ENCODE measurements around the gene CLMN.
A peak's percentile ranks its signal among the peaks of the same experiment; 100 is the strongest.
"Not testable (repeated sequence)": the region's sequence is repeated elsewhere in the genome, so short reads cannot be mapped to it uniquely, and the experiment has no call there.

The CLMN gene

DNA sequence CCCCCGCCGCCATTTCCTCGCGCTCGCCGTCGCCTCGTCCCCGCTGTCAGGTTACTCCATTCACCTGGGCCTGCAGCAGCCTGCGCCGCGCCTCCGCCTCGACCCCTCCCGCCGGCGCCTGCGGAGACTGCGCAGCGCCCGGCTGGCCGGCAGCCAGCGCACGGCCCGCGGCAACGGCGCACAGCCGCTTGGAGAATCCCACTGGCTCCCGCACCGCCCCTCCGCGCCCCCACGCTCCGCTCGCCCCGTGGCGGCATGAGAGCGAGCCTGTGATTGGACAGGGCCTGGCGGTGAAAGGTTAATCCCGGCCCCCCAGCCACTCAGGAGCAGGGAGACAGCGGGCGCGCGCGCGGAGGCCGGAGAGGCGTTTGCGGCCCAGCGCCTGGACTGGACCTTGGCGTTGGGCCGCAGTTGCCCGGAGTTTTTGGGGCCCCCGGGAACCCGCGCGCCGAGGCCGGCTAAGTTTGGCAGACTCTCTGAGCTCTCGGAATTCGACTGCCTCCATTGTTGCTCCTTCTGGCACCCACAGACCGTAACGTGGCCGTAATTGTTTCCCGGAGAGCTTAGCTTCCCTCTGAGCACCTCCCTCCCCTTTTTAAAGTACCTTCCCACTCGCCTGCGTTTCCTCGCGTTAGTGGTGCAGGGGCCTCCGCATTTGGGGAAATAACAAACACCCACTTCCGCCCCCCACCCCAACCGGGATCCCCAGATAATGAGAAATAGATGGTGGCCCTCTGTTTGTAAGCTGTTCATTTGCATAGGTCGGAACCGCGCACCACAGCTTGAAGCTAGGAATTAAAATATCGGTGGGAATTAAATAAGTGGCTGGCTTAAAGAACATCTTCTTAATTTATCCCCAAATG is 162.2 kb downstream of the CLMN start, which contains the start of gene DICER1:
TSS of gene DICER1 (minus strand) at position 203 of the 863 bp plus-strand sequence. CDS start 24,071 bp downstream, outside the sequence.
- peak; percentile 79 for DNase-seq (ENCODE audit: low spot score)

DNA sequence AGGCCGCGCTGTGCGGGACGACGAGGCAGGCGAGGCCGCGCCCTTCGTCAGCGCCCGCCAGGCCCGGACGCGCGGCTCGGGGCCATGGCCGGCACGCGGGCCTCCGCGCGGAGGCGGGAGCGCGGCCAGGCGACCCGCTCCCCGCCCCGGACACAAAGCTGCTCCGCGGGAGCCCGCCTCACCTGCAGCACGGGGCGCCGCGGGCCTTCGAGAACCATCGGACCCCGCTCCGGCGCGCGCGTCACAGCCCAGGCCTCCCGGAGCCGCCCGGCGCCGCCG is 162.7 kb downstream of the CLMN start:
- no peak for DNase-seq (ENCODE audit: low spot score)

DNA sequence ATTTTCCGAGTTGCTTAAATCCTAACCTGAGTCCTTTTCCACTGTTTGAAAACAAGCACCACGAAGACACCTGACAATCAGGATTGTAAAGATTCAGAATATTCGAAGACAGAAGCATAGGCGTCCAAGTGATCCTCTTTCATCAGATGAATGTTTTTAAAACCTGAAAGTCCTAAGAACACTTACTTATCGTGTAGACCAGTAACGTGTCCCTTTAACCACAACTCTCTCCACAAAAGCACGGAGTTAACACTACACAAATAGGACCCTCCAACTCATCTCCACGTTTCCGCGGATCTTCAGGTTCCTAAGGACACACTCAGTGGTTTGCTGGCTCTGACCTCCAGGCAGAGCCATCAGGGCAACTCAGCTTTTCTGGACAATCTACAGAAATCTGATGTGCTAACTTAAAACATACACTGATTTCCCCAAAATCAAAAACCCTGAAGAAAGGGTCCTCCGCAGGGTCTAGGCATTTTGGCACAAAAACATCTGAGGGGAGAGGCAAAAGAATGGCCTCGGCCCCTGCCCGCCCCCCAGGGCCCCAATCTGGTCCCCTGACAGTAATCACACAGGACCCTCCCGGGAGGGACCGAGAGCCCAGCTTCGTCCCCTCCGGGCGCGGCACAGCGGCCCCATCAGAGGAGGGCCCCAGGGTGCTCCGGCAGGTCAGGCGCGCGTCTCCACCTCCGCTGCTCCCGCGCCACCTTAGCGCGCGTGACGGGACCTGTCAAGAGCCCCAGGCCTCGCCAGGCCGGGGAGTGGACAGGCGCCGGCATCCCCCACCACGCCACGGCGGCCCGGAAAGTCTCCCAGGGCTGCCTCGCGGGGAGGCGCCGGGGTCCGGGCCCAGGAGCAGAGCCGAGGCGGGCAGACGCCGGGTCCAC is 163.3 kb downstream of the CLMN start:
- DNase-seq (ENCODE audit: low spot score) = peak; percentile 12

DNA sequence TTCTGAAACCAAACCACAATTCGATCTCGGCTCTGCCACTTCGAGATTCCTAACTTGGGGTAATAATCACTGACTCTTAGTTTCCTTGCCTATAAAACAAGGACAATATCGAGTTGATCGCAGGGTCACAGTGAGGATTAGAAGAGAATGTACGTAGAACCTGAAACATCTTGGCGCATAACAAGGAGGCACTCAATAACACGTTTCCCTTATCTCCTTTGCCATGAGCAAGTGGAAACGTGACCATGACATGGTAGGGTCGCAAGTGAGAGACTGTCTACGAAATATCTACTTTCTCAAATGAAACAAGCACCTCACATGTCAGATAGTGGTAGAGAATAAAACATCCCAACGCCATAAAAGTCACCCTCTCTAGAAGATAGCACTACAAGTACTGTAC is 164.7 kb downstream of the CLMN start:
- DNase-seq (ENCODE audit: low spot score) = no peak

DNA sequence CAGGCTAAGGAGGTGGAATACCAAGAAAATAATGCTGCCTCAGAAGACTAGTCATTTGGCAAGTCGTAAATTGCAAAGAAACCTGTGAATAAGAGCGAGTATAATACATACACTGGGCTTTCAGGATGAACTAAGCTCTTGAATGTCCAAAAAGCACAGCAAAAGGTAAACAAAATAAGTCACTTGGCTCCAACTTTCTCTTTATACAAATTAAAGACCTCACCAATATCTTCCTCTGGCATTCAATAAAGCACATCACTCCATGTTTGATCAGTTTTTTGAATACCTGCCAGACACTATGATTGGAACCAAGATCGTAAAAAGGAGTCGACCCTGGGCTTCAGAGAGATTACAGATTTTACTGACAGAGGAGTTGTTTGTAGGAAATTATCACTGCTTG is 165.8 kb downstream of the CLMN start:
- DNase-seq (ENCODE audit: low spot score) = no peak

DNA sequence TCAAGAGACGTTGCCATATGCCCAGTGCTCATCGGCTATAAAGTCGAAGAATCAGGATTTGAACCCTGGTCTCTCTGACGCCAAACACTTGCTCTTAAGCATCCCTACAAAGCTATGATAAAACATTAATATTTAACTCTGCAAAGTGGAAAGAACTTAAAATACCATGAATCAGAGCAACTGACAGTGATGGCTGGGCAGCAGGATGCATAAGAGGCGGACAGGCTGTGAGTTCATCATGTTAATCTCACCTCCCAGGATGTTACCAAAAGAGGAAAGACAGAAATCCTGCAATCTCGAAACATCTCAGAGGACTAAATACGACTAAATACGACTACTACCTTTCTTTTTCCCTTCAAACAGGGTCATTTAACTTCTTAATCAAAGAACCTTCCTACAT is 168.1 kb downstream of the CLMN start:
- no peak for DNase-seq (ENCODE audit: low spot score)

DNA sequence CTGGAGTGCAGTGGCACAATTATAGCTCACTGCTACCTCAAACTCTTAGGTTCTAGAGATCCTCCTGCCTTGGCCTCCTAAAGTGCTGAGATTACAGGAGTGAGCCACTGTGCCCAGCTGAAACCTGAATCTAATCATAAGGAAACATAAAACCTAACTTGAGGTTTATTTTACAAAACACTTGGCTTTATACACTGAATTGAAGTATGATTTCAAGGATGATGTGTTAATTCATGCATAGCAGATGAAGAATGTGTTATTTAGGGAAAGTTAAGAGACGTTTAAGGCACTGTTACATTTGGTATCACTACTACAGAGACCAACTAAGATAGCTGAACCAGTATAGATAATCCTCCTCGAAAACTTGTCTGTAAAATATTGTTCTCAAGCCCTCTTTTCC is 168.8 kb downstream of the CLMN start:
- DNase-seq (ENCODE audit: low spot score) = no peak

DNA sequence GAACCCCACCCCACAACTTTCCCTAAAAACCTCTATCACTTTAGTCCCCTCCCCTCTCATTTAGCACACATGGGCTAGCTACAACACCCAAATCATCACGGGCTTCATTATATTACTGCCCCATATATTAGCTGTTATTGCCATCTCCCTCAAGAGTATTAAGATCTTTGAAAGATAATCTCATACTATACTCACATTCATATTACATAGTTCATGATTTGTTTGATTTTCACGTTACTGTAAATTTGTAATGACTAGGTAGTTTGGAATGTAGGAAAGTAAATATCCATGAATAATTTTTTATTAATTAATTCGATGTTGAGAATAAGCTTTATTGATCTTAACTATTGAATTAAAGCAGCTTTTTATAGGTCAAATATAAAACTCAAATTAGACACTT is 170.3 kb downstream of the CLMN start:
- no peak for DNase-seq (ENCODE audit: low spot score)

DNA sequence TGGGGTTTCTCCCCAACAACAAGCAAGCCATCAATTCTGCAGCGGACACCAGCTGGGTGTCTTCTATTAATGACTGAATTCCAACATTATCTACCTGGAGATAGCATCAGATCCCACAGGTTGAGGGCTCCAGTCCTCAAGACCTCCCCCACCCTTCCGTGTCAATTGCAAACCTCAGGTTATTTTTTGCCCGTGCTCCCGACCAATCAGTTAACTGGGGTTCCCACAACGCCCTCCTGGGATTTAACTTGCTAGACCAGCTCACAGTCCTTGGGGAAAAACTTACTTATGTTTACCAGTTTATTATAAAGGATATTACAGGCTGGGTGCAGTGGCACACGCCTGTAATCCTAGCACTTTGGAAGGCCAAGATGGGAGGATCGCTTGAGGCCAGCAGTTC is 172.1 kb downstream of the CLMN start:
- DNase-seq (ENCODE audit: low spot score) = no peak

DNA sequence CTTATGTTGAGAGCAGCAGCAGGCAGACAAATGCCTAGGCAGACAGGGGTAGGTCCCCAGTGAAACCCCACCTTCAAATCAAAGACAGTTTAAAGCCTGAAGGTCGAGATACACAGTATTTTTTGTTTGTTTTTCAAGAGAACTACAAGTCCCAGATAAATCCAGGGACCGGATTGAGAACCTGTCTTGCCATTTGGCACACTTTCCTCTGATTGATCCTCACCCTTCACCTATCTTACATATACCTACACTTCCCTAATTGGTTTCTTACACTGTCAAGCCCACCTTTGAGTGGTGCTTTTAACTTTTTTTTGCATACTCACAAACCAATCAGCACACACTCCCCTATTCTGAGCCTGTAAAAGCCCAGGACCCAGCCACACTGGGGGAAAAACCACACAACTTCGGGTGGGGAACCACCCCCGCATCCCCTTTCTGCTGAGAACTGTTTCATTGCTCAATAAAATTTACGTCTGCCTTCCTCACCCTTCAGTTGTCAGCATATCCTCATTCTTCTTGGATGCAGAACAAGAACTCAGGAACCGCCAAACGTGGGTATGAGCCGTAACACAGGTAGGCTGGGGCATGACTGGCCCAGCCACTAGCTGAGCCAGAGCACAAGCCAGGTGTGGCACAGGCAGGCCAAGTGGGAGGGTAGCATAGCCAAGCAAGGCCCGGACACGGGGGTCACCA is 173.5 kb downstream of the CLMN start:
- DNase-seq (ENCODE audit: low spot score) = no peak

DNA sequence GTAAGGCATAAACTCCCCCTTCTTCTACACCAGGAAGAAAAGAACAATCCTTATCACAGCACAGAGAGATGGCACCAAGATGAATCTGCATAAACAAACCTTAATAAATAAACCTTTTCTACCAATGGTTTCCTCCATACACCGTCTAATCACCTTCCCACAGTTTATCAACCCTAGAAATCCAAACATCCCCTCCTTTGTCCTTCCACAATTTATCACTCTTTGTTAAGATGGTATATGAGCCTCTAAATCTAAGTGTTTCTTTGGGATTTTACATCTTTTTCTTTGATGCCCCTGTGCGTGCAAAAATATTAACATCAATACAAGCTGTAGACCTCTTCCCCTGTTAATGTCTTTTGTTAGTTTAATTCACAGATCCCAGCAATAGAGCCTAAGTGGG is 174.9 kb downstream of the CLMN start:
- DNase-seq (ENCODE audit: low spot score) = no peak

DNA sequence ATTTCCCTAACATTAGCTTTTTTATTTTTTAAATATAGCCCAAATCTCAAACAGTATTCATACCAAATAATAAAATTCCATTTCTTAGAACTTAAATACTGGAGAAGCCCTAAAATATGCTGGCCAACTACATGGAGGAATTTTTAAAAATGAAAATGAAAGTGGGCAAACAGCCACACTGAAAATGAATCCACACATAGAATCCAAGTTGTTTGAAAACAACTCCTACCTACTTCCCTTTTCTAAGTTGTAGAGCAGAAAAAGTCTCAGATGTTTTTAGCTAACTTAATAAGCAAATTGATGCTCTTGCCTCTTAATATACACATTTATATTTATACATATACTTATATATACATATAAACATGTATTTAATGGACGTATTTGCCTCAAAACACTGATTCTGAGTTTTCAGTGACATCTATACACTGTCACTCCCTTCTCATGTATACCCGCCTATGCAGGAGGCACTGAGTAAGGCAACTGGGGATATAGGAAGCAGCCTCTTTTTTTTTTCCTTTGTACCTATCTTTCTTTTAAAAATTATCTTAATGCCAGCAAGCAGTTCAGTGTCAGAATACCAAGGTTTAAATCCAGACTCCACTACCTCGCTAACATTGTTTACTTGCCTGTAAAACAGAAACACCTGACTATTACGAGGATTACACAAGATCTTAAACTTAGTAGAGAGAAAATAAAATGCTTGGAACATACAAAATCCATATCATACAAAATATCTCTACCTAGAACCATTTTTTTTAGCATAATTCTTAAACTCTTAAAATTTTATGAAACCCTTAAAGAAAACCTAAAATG is 175.7 kb downstream of the CLMN start:
- DNase-seq (ENCODE audit: low spot score) = no peak

DNA sequence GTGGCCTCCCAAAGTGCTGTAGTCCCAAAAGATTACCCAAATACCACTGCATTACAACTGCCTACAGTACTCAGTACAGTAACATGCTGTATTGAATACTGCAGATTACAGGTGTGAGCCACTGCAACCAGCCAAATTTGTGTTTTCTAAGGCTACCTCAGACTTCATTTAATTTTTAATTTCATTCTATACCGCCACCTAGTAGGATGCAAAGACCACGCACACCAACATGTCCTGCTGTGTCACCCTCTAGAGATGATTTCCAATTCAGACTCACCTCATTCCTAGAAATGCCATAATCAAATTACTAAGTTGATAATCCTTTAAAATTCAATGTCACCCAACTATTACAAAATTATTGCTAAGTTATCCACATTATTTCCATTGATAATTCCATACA is 177.5 kb downstream of the CLMN start:
- no peak for DNase-seq (ENCODE audit: low spot score)

DNA sequence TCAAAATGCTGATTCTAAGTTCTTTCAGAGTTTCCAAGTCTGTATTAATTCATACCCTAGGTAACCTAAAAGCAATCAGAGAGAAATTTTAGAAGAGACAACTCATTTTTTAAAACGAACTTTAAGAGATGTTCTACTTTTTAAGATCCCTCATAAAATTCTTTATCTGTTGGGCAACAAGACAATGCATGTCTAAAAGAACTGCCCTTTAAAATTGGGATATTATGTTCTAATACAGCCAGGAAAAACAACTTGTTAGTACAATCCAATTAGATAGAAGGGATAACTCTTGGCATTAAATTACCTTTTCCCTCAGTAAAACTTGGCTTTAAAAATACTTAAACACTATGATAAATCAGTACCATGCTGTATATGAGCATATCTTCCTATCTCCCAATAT is 178.0 kb downstream of the CLMN start:
- no peak for DNase-seq (ENCODE audit: low spot score)

DNA sequence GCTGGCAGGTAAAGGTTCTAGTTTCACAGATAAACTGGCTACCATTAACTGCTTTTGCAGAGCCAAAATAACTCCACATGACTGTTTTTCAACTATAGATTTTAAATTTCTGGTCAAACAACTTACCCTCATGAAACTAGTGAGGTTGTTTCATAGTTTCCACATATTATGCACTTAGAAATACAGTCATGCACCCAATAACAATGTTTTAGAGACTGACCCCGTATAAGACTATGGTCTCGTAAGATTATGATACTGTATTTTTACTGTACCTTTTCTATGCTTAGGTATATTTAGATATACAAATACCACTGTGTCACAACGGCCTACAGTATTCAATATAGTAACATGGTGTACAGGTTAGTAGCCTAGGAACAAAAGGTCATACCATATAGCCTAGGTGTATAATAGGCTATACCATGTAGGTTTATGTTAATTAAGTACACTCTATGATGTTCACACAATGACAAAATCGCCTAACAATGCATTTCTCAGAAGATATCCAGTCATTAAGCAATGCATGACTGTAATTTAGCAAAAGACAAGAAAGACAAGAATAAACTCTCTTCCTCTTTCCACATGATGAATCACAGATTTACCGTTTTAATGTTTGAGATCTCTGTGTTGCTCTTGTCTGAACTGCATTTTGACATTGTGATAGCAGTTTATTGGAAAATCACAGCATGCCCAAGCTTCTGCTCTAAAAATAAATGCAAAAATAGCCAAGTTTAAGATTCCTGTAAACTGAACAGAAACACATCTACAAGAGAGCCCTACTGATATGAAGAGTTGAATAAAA is 179.4 kb downstream of the CLMN start:
- DNase-seq (ENCODE audit: low spot score) = no peak

DNA sequence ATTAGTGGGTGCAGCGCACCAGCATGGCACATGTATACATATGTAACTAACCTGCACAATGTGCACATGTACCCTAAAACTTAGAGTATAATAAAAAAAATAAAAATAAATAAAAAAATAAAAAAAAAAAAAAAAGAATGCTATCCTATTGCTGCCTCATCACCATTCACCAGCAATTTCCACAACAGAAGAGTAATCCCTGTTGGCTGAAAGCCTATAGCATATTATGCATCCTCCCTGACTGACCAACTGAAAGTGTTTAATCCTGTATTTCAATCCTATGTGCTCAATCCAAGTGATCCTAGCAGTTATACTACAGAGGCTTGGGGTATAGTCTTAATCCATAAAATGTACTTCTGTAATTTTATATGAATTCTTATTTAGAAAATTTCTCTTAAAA is 180.8 kb downstream of the CLMN start:
- DNase-seq (ENCODE audit: low spot score) = no peak

DNA sequence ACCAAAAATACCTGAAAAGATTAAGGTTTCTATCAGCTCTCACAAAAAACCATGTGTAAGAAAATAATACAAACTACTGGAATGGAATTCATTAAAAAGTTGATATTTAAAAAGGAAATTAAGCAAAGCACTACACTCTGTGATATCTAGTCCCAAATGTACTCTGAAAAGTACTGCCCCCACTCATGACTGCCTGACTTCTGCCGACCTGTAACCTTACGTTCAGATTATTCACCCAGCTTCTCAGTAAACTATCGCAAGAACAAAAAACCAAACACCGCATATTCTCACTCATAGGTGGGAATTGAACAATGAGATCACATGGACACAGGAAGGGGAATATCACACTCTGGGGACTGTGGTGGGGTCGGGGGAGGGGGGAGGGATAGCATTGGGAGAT is 181.3 kb downstream of the CLMN start:
- DNase-seq (ENCODE audit: low spot score) = not testable (repeated sequence)

DNA sequence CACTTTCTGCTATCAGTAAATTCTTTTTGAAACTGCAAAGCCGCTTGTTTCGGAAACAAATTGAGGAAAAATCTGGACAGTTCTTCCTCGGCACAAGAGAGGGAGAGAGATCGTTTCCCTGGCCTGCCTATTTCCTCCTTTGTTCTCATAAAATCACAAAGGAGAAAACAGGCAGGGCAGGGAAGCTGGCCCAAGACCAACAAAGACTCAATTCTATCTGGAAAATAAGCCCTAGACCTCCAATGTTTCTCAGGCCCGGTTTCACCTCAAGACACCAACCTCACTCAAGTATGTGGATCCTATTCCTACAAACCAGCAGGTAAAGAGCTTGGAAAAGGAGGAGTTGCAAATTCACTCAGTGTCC is 181.9 kb downstream of the CLMN start:
- DNase-seq (ENCODE audit: low spot score) = no peak

DNA sequence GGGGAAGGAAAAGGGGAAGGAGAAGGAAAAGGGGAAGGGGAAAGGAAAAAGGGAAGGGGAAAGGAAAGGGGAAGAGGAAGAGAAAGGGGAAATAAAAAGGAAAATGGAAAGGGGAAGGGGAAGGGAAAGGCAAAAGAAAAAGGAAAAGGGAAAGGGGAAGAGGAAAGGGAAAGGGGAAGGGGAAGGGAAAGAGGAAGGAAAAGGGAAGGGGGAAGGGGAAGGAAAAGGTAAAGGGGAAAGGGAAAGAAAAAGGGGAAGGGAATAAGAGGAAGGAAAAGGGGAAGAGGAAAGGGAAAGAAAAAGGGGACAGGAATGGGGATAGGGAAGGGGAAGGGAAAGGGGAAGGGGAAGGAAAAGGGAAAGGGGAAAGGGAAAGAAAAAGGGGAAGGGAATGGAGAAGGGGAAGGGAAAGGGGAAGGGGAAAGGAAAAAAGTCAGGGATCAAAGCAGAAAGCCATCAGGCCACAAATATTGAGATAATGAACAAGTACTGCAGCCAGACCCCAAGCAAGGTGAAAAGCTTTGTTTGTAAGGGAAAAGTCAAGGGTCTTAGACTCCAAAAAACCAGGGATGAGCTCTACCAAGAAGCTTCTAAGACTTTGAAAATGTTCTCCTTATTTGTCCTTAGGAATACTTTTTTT is 182.4 kb downstream of the CLMN start:
- no peak for DNase-seq (ENCODE audit: low spot score)

DNA sequence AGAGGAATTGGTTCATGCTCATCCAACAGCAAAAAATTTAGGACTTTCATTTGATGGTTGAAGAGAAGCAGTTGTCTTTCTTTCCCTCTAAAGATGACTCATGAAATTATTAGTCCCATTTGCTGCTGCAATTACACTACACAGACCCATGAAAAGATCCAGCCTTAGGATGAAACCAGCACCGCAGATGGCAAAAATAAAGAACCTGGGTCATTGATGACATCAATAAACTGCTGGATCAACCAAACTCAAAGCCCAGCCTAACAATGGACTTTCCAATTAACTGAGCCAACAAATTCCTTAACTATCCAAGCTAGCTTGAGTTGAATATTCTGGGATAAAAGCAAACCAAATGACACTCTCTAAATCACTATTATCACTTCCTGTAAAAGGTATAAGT is 183.1 kb downstream of the CLMN start:
- DNase-seq (ENCODE audit: low spot score) = no peak

Measured in HuH-7 (cell line).